Measurements from ENCODE around the gene ZSWIM5. TPM values are rescaled to one million over a fixed set of nuclear protein-coding genes. Genes with fewer than 3 reads are reported as not detected.

Gene ZSWIM5
- polyA plus RNA-seq, 1 donor (not counting 4 experiments of a cell fraction or from before 2014, with no cell fraction given), result 0.03 TPM

- FAIRE-seq (no peak), DNase-seq (ENCODE audit: low read depth, low spot score) (no peak)
- no peak overlapping the region for H3K4me2 ChIP-seq (ENCODE audit: control insufficient read depth, extremely low read depth, insufficient read depth, low read depth, low read length)
- TF ChIP-seq CTCF (optimal IDR thresholded peaks at IDR 0.05 in 1 of 3, IDR thresholded peaks at IDR 0.05 in 1 of 3, conservative IDR thresholded peaks at IDR 0.05 in 1 of 3; ENCODE audit: extremely low read depth in 1 of 3, insufficient read depth in 2 of 3, low read length in 3 of 3) (no peak), EZH2 (IDR thresholded peaks at IDR 0.05; ENCODE audit: low read length) (no peak)
- H3K9me1 ChIP-seq (ENCODE audit: control insufficient read depth, extremely low read depth, insufficient read depth, low read length), result no peaks in the 10 kb centered on the region
- no peaks in the 10 kb centered on the region for H3K4me1 ChIP-seq (ENCODE audit: control insufficient read depth, extremely low read depth, insufficient read depth, low read length)
- H4K20me1 ChIP-seq (ENCODE audit: control insufficient read depth, extremely low read depth, insufficient read depth, low read length), result no peaks in the 10 kb centered on the region
- H2AFZ ChIP-seq (ENCODE audit: control insufficient read depth, low read length), result no peak overlapping the region
- H3K27me3 ChIP-seq (ENCODE audit: control insufficient read depth, extremely low read depth, insufficient read depth, low read length), result no peaks in the 10 kb centered on the region
- dilution Hi-C loops (cut with MboI; ENCODE audit: extremely low pct_ligation_motif_present, low sequenced_read_pairs), result no loop called here
- peaks cover 3 to 4% of the 10 kb centered on the region in 2 experiments for H3K36me3 ChIP-seq (ENCODE audit: control insufficient read depth in 2 of 2, extremely low read depth in 1 of 2, insufficient read depth in 2 of 2, low read length in 2 of 2)
- no peak overlapping the region for H3K9ac ChIP-seq (ENCODE audit: control insufficient read depth, extremely low read depth, insufficient read depth, low read length)
- no peak overlapping the region for H3K27ac ChIP-seq (ENCODE audit: control insufficient read depth, insufficient read depth, low read length)
- H3K9me3 ChIP-seq (ENCODE audit: control insufficient read depth, low read depth, low read length), result no peaks in the 10 kb centered on the region
- H3K79me2 ChIP-seq (ENCODE audit: control insufficient read depth, insufficient read depth, low read length), result no peaks in the 10 kb centered on the region
- H3K4me3 ChIP-seq (ENCODE audit: control insufficient read depth in 2 of 3, extremely low read depth in 1 of 3, insufficient read depth in 2 of 3, low read depth in 1 of 3, low read length in 3 of 3), result no peak overlapping the region
Observed at GRCh38 chr1:44976252-44976651, 230.2 kb downstream of the ZSWIM5 start.

- FAIRE-seq (no peak), DNase-seq (ENCODE audit: low read depth, low spot score) (no peak)
- Histone ChIP-seq H3K4me2 (ENCODE audit: control insufficient read depth, extremely low read depth, insufficient read depth, low read depth, low read length) (no peak overlapping the region), H3K9me1 (ENCODE audit: control insufficient read depth, extremely low read depth, insufficient read depth, low read length) (no peaks in the 10 kb centered on the region), H3K4me1 (ENCODE audit: control insufficient read depth, extremely low read depth, insufficient read depth, low read length) (peaks cover 3% of the 10 kb centered on the region), H4K20me1 (ENCODE audit: control insufficient read depth, extremely low read depth, insufficient read depth, low read length) (no peaks in the 10 kb centered on the region), H3K27ac (ENCODE audit: control insufficient read depth, insufficient read depth, low read length) (no peak overlapping the region), H3K9ac (ENCODE audit: control insufficient read depth, extremely low read depth, insufficient read depth, low read length) (no peak overlapping the region), H2AFZ (ENCODE audit: control insufficient read depth, low read length) (no peak overlapping the region), H3K4me3 (ENCODE audit: control insufficient read depth in 2 of 3, extremely low read depth in 1 of 3, insufficient read depth in 2 of 3, low read depth in 1 of 3, low read length in 3 of 3) (no peak overlapping the region), H3K9me3 (ENCODE audit: control insufficient read depth, low read depth, low read length) (no peaks in the 10 kb centered on the region), H3K79me2 (ENCODE audit: control insufficient read depth, insufficient read depth, low read length) (no peaks in the 10 kb centered on the region), H3K36me3 (ENCODE audit: control insufficient read depth in 2 of 2, extremely low read depth in 1 of 2, insufficient read depth in 2 of 2, low read length in 2 of 2) (peaks cover 0 to 1% of the 10 kb centered on the region in 2 experiments), H3K27me3 (ENCODE audit: control insufficient read depth, extremely low read depth, insufficient read depth, low read length) (no peaks in the 10 kb centered on the region)
- dilution Hi-C loops (cut with MboI; ENCODE audit: extremely low pct_ligation_motif_present, low sequenced_read_pairs), result no loop called here
- no peak for TF ChIP-seq CTCF (optimal IDR thresholded peaks at IDR 0.05 in 1 of 3, IDR thresholded peaks at IDR 0.05 in 1 of 3, conservative IDR thresholded peaks at IDR 0.05 in 1 of 3; ENCODE audit: extremely low read depth in 1 of 3, insufficient read depth in 2 of 3, low read length in 3 of 3)
- TF ChIP-seq EZH2 (IDR thresholded peaks at IDR 0.05; ENCODE audit: low read length), result no peak
Observed at GRCh38 chr1:44973645-44974044, 232.8 kb downstream of the ZSWIM5 start.

All from keratinocyte (primary cell).